Right cardiac atrium (tissue), 5 donors: ENCODE results near the gene MYO5A. TPM values are rescaled to one million over a fixed set of nuclear protein-coding genes. Genes with fewer than 3 reads are reported as not detected.
A peak's percentile ranks its signal among the peaks of the same experiment; 100 is the strongest.
"Not testable (repeated sequence)": the region's sequence is repeated elsewhere in the genome, so short reads cannot be mapped to it uniquely, and the experiment has no call there.

ENCODE experiments used
- ATAC-seq, 2 donors: fragments of 200-7000 bp; cut with Tn5 transposase; one replicate each; pipeline versions ENCODE4 v1.8.0 to v1.9.1; 2020; ENCODE audit warnings: moderate library complexity in 2 of 2, mild to moderate bottlenecking in 1 of 2
- DNase-seq, 3 donors: peaks; one replicate each; pipeline ENCODE4 v3.0.0-alpha.2; 2020
- H3K27ac ChIP-seq: one replicate; pipeline ENCODE4 v1.5.1; 2013; ENCODE audit warnings: mild to moderate bottlenecking, low read length, control low read depth, moderate library complexity
- H3K27me3 ChIP-seq: one replicate; pipeline ENCODE4 v1.6.1; 2013; ENCODE audit not compliant: control insufficient read depth, insufficient read depth
- H3K4me1 ChIP-seq: one replicate; pipeline ENCODE4 v1.6.1; 2013; ENCODE audit warnings: low read length; ENCODE audit not compliant: control insufficient read depth, insufficient read depth
- H3K4me3 ChIP-seq: one replicate; pipeline ENCODE4 v1.5.1; 2013; ENCODE audit warnings: low read length, control low read depth
- H3K9me3 ChIP-seq: one replicate; pipeline ENCODE4 v1.6.1; 2013; ENCODE audit warnings: low read length; ENCODE audit not compliant: control insufficient read depth
- WGBS: extraction: QIAGEN DNeasy Blood & Tissue Kit; methylation state at CpG from one replicate; pipeline ENCODE4 v1.1.7; 2013; 5-methylcytosine and 5-hydroxymethylcytosine counted together
- intact Hi-C, 4 donors: fragments of 100-400 bp; cut with DNase I; formaldehyde crosslinking; loops; one replicate each; pipeline versions ENCODE4 v1.11.0 to v1.14.0; 2022 to 2023
- polyA plus RNA-seq: library from polyadenylated mRNA; stranded (reverse); fragments of 200-250 nt; gene quantifications from one replicate; pipeline ENCODE4 v1.2.3, GENCODE V29; 2013
- total RNA-seq, 4 donors: library from RNA; stranded (reverse); fragmentation: NEBNext Ultra II Directional; extraction: Animal tissue kit (Norgen Biotek cat#: 25700); gene quantifications; one replicate each; pipeline ENCODE4 v1.2.1, GENCODE V29; 2021
- donor health status: healthy with polysubstance abuse.
- donor health status: DM: no; HTN: yes; CAD: no.
- donor health status: DM: no; HTN: no; CAD: no.
- donor health status: DM: no; HTN: yes; CAD: no; lungs with severe emphysema.
- donor health status: DM: yes; HTN: yes; CAD: no.

Gene MYO5A
- total and polyA plus RNA-seq, 5 donors, result 4.1 to 17.7 (median 11.0) TPM

DNA sequence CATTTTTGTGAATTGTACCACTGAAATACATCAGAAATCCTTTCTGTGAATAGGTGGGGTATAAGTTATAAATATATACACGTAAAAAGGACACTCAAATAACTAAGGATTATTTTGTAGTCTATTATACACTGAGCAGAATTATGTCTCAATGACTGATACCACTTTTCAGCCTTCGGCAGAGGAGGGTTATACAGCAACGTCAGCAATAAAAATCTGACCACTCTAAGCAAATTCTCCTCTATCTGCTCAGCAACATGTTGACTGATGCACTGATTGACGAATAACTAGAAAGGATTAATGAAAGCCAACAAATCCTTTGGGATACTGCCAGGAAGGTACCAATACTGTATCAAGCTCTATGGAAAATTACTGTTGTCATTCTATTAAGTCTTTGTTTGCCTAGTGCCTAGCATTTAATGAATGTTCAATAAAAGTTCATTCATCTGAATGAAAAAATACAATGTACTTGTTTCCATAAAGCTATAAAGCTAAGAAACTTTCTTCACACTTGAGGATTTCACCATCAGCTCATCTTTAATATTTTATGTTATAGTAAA lies 34.9 kb upstream of the MYO5A start:
- DNase-seq (no peak), ATAC-seq (no peak)
- H3K27me3 ChIP-seq, result no peaks in the 10 kb centered on the region
- H3K9me3 ChIP-seq, result no peaks in the 10 kb centered on the region
- 79% methylated on average over 4 of the region's 4 CpGs for WGBS
- peaks cover 6% of the 10 kb centered on the region for H3K4me1 ChIP-seq
- no peak overlapping the region for H3K27ac ChIP-seq
- no peak overlapping the region for H3K4me3 ChIP-seq
- intact Hi-C loops, result loop anchor here in 1 of 4 donors (10.0 kb wide), 1 partner anchor 229 kb away; no protein-coding TSS in a partner anchor

DNA sequence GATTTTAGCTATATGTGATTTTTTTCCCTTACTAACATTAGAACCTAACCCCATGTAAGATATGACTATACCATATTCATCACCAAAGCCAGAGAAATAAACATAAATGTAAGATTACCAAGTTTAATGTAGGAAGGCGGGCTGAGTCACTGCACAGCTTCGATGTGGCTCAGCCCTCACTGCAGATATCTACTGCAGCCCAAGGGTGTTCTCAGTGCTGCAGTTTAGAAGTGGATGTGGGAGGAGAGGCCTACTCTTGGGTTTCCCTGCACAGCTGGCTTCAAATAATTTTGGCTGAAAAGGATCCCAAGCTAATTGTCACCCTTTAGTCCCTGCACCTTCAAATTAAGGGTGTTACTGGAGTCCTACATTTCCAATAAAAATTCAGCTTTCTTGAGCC lies 30.9 kb upstream of the MYO5A start:
- intact Hi-C loops, result no loop called here
- 63% methylated on average over 2 of the region's 2 CpGs for WGBS
- ATAC-seq, result peak in 1 of 2 donors; percentile 51

DNA sequence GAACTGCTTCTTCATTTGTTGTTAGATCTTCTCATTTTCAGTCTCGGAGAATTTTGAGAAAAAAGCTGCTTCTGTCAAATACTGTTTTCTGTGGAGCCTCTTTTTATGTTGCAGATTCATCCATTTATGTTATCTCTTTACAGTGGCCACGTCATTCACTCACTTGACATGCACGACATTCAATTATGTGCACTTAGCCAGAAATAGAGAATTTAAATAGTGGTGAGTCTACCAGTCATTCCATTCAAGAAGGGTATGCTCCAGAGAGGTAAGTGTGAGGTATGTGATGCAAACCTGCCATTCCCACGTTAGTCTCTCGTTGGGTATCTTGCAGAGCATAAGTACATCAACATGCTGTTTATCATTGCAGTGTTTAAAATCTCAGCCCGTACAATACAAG lies 30.3 kb upstream of the MYO5A start:
- H3K4me3 ChIP-seq, result no peak overlapping the region
- H3K4me1 ChIP-seq, result peaks cover 7% of the 10 kb centered on the region
- ATAC-seq (peak in 1 of 2 donors; percentile 13), DNase-seq (no peak)
- no peak overlapping the region for H3K27ac ChIP-seq
- intact Hi-C loops, result no loop called here
- WGBS, result 66% methylated on average over 6 of the region's 6 CpGs
- H3K27me3 ChIP-seq, result no peaks in the 10 kb centered on the region
- no peaks in the 10 kb centered on the region for H3K9me3 ChIP-seq

More for the DNA sequence above, 30.9 kb upstream of the MYO5A start:
- H3K4me1 ChIP-seq, result peaks cover 9% of the 10 kb centered on the region
- H3K27me3 ChIP-seq, result no peaks in the 10 kb centered on the region
- DNase-seq, result no peak
- no peak overlapping the region for H3K4me3 ChIP-seq
- H3K9me3 ChIP-seq, result no peaks in the 10 kb centered on the region
- no peak overlapping the region for H3K27ac ChIP-seq

DNA sequence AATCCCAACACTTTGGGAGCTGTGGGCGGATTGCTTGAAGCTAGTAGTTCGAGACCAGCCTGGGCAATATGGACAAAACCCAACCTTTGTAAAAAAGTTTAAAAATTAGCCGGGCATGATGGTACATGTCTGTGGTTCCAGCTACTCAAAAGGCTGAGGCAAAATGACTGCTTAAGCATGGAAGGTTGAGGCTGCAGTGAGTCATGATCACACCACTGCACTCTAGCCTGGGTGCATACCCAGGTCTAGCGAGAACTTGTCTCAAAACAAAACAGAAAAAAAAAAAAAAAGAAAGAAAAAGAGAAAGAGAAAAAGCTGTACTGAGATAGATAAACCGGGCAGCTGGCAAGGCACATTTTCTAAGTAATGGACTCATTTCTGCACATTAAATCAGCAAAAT lies 29.5 kb upstream of the MYO5A start:
- no peak overlapping the region for H3K4me3 ChIP-seq
- DNase-seq, result no peak
- H3K27ac ChIP-seq, result peak overlapping the region; percentile 4
- 90% methylated on average over 5 of the region's 5 CpGs for WGBS
- intact Hi-C loops, result no loop called here
- peaks cover 6% of the 10 kb centered on the region for H3K4me1 ChIP-seq
- H3K27me3 ChIP-seq, result no peaks in the 10 kb centered on the region
- H3K9me3 ChIP-seq, result no peaks in the 10 kb centered on the region
- peak in 1 of 2 donors; percentile 37 for ATAC-seq

DNA sequence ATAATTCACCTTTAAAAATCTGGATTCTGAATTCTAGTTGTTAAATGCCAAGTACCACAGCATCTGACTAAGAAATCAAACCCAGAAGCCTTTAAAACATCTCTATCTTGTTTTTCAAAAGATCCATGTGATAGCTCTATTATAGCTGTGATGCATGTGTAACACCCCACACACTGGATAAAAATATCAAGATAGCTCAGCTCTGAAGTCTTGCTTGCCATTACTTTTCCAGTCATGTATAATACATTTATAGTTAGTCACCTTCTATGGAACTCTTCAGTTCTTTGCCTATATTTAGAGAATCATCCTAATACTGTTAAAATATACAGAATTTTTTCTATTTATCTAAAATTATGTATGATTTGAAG lies 28.6 kb upstream of the MYO5A start:
- Histone ChIP-seq H3K4me1 (peaks cover 5% of the 10 kb centered on the region), H3K9me3 (no peaks in the 10 kb centered on the region), H3K27me3 (no peaks in the 10 kb centered on the region), H3K27ac (no peak overlapping the region), H3K4me3 (no peak overlapping the region)
- ATAC-seq (no peak), DNase-seq (no peak)
- intact Hi-C loops, result no loop called here

DNA sequence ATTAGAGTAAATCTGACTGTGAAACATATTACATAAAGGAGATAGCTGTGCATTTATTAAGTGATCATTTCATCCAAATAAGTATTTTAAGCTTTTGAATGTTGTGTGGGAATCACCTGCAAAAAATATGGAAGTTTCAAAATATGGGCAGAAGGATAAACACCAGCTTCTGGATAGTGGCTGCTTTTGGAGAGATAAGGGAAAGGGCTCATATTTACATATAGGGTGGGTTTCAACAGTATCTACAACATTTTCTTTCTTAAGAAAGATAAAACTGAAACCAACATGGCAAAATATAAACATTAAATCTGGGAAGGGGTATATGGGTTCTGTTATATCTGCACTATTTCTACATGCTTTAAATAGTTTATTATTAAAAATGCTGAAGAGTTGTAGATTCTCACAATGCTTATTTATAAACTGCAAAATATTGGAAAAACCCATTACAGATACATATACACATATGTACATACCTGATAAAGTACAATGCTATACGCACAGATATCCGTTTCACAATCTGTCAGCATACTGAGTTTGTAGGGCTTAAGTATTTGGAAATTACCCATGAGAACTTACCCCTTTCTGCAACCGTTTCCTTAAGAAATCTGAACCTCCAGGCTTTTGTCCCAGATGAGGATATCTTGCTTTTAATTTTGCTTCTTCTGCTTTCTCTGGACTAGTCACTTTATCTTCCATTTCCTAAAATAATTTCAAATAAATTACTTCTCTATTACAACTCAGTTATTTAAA lies 28.0 kb upstream of the MYO5A start:
- 65% methylated on average over 3 of the region's 3 CpGs for WGBS
- Histone ChIP-seq H3K4me3 (no peak overlapping the region), H3K4me1 (peaks cover 5% of the 10 kb centered on the region)

DNA sequence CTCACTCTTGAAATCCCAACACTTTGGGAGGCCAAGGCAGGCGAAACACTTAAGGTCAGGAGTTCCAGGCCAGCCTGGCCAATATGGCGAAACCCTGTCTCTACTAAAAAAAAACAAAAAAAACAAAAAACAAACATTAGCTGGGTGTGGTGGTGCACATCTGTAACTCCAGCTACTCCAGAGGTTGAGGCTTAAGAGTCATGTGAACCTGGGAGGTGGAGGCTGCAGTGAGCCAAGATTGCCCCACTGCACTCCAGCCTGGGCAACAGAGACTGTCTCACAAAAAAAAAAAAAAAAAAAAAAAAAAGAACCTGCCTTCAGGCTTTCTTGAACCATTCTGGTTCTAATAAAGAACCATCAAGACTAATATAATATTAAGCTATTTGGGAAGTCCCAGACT lies 23.6 kb upstream of the MYO5A start:
- intact Hi-C loops, result no loop called here
- Histone ChIP-seq H3K27me3 (no peaks in the 10 kb centered on the region), H3K27ac (no peak overlapping the region)

More for the DNA sequence above, 28.0 kb upstream of the MYO5A start:
- Histone ChIP-seq H3K27ac (no peak overlapping the region), H3K27me3 (no peaks in the 10 kb centered on the region), H3K9me3 (no peaks in the 10 kb centered on the region)
- DNase-seq, result no peak
- intact Hi-C loops, result no loop called here
- no peak for ATAC-seq

DNA sequence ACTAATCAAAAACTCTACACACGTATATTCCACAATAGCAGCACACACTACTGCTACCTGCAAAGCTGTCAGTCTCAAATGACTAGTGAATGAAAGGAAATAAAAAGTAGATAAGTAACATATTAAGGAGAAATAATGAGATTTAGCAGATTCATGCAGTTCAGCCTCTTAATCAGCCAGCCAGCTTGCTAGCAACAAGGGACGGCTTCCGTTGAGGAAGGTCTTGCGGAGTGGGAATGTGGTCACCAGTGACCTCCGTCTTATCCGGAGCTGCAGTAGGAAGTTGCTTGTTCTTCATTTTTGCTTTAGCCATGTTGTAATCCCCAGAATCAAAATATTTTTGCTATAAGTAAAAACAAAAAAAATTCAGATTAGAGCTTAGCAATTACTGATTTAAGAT lies 23.1 kb upstream of the MYO5A start:
- H3K9me3 ChIP-seq, result no peaks in the 10 kb centered on the region
- H3K4me3 ChIP-seq, result no peak overlapping the region
- H3K4me1 ChIP-seq, result no peaks in the 10 kb centered on the region
- no peaks in the 10 kb centered on the region for H3K27me3 ChIP-seq
- intact Hi-C loops, result no loop called here
- DNase-seq (peak in 1 of 3 donors; percentile 61), ATAC-seq (peak in 1 of 2 donors; percentile 38)
- WGBS, result 86% methylated on average over 6 of the region's 6 CpGs
- no peak overlapping the region for H3K27ac ChIP-seq

More for the DNA sequence above, 23.6 kb upstream of the MYO5A start:
- 92% methylated on average over 2 of the region's 2 CpGs for WGBS
- Histone ChIP-seq H3K4me1 (no peaks in the 10 kb centered on the region), H3K4me3 (no peak overlapping the region), H3K9me3 (no peaks in the 10 kb centered on the region)
- DNase-seq (no peak), ATAC-seq (no peak)

DNA sequence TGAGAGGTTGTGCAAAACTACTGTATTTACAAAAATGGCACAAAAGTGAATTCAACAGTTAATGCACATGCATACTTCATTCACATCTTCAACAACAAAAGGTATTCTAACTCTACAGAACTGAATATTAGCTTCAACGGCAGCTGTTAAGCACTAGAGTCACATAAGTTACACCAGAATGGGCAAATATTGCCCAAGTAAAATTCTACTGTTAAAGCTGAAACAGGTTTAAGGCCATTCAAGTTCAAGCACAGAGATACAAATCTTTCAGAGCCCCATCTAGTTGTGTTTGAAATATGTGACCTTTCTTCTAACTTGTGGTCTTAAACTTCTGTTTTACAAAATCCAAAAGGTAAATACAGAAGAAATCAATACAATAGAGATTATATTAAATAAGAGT lies 22.5 kb upstream of the MYO5A start:
- H3K27ac ChIP-seq, H3K4me1 ChIP-seq, H3K27me3 ChIP-seq, ATAC-seq, H3K4me3 ChIP-seq, H3K9me3 ChIP-seq, DNase-seq, intact Hi-C loops: not testable (repeated sequence)
- WGBS, result 85% methylated on average over 1 of the region's 1 CpG

DNA sequence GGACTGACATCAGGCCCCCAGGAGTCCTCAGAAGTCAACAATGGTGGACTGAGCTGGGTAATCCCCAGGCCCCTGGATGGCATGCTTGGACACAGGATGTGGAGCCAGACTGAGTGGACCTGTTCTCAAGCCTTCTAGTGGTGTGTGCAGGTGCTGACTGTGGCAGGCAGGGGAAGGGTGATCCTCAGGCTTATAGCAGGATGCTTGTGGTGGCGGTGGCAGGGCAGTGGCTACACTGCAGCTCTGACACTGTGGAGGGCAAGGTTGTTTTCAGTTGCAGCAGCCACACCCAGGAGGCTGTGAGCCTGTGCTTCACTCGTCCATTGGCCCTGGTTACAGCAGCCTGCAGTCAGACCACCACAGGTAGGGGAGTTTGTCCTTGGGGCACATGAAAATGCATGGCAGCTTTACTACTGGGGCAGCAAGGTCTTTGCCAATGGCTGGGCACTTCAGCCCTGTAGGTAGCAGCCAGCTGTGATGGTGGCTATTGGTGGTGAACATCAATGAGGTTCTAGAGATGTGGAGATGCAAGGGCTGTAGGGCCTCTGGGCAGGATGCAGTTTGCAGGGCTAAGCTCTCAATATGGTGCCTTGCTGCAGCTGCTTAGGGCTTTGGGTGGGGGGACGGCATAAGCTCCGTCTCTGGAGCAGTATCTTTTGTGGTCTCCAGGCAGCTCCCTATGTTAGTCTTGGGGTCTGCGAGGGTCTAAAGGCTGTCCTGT lies 17.5 kb upstream of the MYO5A start:
- WGBS, result 88% methylated on average over 5 of the region's 5 CpGs
- H3K4me3 ChIP-seq, result no peak overlapping the region
- no peaks in the 10 kb centered on the region for H3K27me3 ChIP-seq
- ATAC-seq, result peak; percentile 51 to 52
- H3K27ac ChIP-seq, result no peak overlapping the region
- intact Hi-C loops, result no loop called here
- DNase-seq, result no peak
- H3K4me1 ChIP-seq, result no peaks in the 10 kb centered on the region
- no peaks in the 10 kb centered on the region for H3K9me3 ChIP-seq

DNA sequence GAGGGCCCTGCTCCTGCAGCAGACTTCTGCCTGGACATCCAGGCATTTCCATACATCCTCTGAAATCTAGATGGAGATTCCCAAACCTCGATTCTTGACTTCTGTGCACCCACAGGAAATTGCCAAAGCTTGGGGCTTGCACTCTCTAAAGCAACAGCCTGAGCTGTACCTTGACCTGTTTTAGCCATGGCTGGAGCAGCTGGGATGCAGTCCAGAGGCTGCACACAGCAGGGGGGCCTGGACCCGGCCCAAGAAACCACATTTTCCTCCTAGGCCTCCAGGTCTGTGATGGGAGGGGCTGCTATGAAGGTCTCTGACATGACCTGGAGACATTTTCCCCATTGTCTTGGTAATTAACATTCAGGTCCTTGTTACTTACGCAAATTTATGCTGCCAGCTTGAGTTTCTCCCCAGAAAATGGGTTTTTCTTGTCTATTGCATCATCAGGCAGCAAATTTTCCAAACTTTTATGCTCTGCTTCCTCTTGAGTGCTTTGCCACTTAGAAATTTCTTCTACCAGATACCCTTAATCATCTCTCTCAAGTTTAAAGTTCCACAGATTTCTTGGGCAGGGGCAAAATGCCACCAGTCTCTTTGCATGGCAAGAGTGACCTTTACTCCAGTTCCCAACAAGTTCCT lies 11.8 kb upstream of the MYO5A start:
- H3K27ac ChIP-seq, result no peak overlapping the region
- no peaks in the 10 kb centered on the region for H3K4me1 ChIP-seq
- 85% methylated on average over 3 of the region's 3 CpGs for WGBS
- no peak for DNase-seq
- no peak for ATAC-seq
- H3K27me3 ChIP-seq, result no peaks in the 10 kb centered on the region
- intact Hi-C loops, result no loop called here
- H3K9me3 ChIP-seq, result no peaks in the 10 kb centered on the region
- no peak overlapping the region for H3K4me3 ChIP-seq
